HG02798 (cell line): ENCODE measurements around the gene GNG3.
A peak's percentile ranks its signal among the peaks of the same experiment; 100 is the strongest.
"Not testable (repeated sequence)": the region's sequence is repeated elsewhere in the genome, so short reads cannot be mapped to it uniquely, and the experiment has no call there.

ENCODE experiments used
- ATAC-seq: cut with Tn5 transposase; IDR thresholded peaks from one replicate; pipeline ENCODE4 v1.9.1; 2021; ENCODE audit warnings: mild to moderate bottlenecking; ENCODE audit not compliant: unreplicated experiment, poor library complexity

Gene GNG3

GRCh38 chr11:62707277-62707861 is at the start of gene GNG3, which contains the start of gene BSCL2:
Gene GNG3 (plus strand): TSS chr11:62707676. CDS start chr11:62708296, 620 bp downstream.
Gene BSCL2 (minus strand): TSS chr11:62707424. CDS start chr11:62707195, 229 bp downstream.
- ATAC-seq: no peak

GRCh38 chr11:62664405-62665074 is 42.9 kb upstream of the GNG3 start:
- ATAC-seq: peak; percentile 14

GRCh38 chr11:62665075-62665598 is 42.3 kb upstream of the GNG3 start, which contains the start of the genes C11orf98 and CSKMT:
Gene C11orf98 (minus strand): TSS chr11:62665210. CDS start chr11:62665169, 41 bp downstream.
Gene CSKMT (plus strand): TSS chr11:62665312. CDS start chr11:62665880, 568 bp downstream.
- peak; percentile 84 for ATAC-seq

DNA sequence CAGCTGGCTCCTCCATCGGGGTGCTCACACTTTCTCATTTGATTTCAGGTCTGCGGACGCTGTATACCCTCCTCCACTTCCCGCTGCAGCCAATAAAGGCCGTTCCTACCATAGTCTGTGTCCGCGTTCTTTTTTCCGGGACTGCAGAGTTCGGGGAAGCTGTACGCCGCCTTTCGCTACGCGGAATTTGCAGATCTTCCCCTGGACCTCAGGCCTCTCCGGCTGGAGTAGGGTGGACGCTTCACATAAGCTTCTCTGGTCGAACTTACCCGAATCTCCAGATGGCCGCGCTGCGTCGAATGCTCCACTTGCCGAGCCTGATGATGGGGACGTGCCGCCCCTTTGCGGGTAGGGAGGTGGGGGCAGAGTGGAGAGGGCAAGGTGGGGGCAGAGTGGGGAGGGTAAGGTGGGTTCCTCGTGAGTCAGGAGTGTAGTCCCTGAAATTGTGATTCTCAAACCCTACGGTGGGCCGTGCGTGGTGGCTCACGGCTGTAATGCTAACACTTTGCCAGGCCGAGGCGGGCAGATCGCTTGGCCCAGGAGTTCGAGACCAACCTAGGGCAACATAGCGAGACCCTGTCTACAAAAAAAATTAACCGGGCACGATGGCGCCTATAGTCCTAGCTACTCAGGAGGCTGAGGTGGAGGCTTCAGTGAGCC is 41.7 kb upstream of the GNG3 start:
- peak; percentile 14 for ATAC-seq

GRCh38 chr11:62666259-62666926 is 41.1 kb upstream of the GNG3 start:
- ATAC-seq: no peak

DNA sequence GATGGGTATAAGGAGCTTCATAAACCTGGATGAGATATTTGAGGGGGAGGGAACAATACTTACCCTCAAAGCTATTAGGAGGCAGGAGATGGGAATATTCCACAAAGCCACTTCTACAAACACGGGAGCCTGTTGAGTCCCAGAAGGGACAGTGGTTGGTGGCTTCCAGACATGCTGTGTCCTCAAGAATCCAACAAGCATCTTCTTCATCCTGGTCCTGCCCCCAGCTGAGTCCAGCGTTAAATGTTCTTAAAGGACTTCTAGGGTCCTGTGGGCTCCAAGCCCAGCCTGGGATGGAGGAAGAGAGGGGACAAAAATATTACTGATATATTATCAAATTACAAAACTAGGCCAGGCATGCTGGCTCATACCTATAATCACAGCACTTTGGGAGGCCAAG is 40.0 kb upstream of the GNG3 start:
- no peak for ATAC-seq

DNA sequence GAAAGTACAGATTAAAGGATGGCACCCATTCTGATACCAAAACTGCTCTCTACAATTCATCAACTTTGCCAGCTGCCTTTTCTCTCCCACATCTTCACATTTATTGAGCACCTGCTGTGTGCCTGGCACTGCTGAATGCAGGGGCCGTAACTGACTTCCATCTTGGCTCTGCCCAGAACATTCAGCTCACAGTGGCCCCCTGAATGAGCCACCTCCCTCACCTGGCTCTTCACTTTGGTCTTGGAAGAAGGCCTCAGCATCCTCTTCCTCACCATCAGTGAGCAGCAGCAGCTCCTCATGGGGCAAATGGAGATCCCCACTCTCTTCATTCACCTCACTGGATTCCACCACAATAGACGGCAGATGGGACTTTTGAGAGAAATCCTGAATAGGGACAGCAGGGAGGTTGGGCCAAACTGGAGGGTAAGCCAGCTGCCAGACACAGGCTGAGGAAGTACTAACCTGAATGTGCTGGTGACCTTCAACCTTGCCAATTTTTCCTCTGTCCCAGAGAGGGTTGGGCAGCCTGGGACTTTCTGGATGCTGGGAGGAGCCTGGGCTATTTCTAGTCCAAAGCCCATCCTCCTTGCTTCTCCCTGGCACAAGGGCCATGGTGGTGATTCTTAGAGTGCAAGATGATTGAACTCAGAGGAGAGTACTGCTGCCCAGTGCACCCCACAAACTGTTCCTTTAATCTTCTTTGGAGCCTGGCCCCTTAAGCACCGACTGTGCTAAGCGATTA is 37.9 kb upstream of the GNG3 start:
- no peak for ATAC-seq

GRCh38 chr11:62671236-62671607 is 36.3 kb upstream of the GNG3 start:
- ATAC-seq: peak; percentile 1

- peak; percentile 56 for ATAC-seq
These were observed 35.7 kb upstream of the GNG3 start, which contains the start of the genes LBHD1 and UQCC3 for GRCh38 chr11:62671608-62672389. Gene LBHD1 (minus strand): TSS chr11:62672267. CDS start chr11:62670031, 2,236 bp downstream. Gene UQCC3 (plus strand): TSS chr11:62671673. CDS start chr11:62671746, 73 bp downstream.

- ATAC-seq: no peak
These were observed 34.3 kb upstream of the GNG3 start for GRCh38 chr11:62673196-62673525.

DNA sequence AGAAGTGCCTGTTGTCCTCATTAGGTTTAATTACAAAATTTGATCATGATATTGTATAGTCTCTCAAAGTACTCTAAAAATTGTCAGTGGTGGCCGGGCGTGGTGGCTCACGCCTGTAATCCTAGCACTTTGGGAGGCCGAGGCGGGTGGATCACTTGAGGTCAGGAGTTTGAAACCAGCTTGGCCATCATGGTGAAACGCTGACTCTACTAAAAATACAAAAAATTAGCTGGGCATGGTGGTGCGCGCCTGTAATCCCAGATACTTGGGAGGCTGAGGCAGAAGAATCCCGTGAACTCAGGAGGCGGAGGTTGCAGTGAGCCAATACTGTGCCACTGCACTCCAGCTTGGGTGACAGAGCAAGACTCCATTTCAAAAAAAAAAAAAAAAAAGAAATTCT is 32.1 kb upstream of the GNG3 start:
- not testable (repeated sequence) for ATAC-seq

DNA sequence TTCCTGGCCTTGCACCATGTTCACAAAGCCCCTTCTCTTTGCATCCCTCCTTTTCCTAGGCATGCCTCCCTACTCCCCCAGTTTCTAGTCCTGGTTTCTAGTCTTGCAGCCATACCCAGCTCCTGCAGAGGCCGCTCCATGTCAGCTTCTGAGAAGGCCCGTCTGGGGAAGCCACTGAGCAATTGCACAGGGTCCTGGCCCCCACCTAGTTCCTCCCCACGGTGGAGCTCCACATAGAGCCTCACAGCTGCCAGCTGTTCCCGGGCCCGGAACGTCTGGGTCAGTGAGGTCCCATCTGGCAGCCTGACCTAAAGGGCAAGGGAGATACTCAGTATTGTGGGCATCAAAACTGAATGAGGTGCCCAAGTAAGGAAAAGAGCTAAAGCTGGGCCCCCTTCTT is 30.8 kb upstream of the GNG3 start:
- no peak for ATAC-seq

DNA sequence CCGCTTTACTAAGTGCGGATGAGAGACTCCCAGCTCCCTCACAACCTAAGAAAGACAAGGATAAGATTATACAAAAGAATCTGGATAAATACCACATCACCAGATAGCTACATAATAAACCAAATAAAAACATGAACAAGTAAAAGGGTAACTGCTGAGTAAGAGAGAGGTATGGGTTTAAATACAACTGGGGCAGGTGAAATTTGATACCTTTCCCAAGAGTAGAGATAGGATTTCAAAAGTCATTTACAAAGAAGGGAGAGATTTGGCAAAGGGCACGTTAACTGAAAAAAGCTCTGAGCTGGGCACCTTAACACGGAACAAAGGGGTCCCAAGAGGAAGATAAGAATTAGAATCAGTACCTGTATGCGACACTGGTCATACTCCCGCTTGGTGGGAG is 30.3 kb upstream of the GNG3 start:
- ATAC-seq: no peak

GRCh38 chr11:62677714-62678113 is 29.8 kb upstream of the GNG3 start:
- ATAC-seq: no peak

DNA sequence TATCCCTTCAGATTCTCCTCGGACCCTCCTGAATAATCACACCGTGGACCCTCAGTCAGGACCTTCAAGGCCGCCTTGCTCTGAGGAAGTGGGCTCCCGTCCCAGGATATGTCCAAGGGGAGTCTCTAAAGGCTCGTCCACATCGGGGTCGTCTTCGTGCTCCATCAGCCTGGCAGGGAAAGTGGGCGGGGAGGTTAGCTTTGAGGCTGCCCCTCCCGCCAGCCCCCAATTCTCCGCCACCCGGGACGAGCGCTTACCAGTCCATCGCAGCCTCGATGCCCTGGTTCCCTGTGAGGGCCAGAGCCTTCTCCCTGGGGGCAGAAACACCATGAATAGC is 29.1 kb upstream of the GNG3 start:
- no peak for ATAC-seq

GRCh38 chr11:62678770-62679696 is 28.4 kb upstream of the GNG3 start, which contains the start of gene UBXN1:
Gene UBXN1 (minus strand): TSS chr11:62679073. CDS start chr11:62678923, 150 bp downstream.
- peak; percentile 80 for ATAC-seq

DNA sequence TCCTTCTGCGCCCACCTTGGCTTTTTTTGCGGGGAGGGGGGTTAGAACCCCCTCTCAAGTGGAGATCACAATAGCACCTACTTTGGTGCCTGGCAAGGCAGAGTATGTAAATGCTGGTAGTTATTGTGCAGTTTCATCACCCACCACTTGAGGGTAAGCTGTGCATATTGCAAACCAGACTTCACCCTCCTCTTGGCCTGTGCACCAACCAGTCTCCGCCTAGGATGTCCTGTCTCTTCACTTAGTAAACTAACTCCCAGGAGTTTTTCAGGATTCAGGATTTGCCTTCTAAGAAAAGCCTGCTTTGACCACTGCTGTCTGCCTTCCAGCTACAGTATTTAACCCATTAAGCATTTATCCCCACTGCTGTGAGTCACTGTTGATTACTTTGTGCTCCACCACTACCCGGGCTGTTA is 26.6 kb upstream of the GNG3 start:
- ATAC-seq: peak; percentile 61

DNA sequence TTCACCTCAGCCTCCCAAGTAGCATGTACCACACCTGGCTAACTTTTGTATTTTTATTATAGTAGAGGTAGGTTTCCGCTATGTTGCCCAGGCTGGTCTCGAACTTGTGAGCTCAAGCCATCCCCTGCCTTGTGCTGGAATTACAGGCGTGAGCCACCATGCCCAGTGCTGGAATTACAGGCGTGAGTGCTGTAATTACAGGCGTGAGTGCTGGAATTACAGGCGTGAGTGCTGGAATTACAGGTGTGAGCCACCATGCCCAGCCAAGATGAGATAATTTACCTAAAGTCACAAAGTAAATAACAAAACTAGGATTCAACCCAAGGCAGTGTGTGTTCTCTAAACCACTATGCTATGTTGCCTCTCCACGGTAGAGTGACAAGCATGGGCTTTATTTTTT is 25.0 kb upstream of the GNG3 start:
- no peak for ATAC-seq
